HG03025 (cell line): ENCODE measurements around the gene LURAP1L.

ENCODE experiments used
- ATAC-seq: cut with Tn5 transposase; IDR thresholded peaks from one replicate; pipeline ENCODE4 v1.9.1; 2021; ENCODE audit warnings: mild to moderate bottlenecking, moderate library complexity; ENCODE audit not compliant: unreplicated experiment, low FRiP score

The LURAP1L gene, protein sequence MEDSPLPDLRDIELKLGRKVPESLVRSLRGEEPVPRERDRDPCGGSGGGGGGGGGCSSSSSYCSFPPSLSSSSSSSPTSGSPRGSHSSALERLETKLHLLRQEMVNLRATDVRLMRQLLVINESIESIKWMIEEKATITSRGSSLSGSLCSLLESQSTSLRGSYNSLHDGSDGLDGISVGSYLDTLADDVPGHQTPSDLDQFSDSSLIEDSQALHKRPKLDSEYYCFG

GRCh38 chr9:12774861-12775678 is at the start of gene LURAP1L:
TSS of gene LURAP1L (plus strand) at chr9:12775020. CDS start at chr9:12775716, 696 bp downstream.
- ATAC-seq, result no peak

GRCh38 chr9:12726795-12727194 is 48.0 kb upstream of the LURAP1L start:
- ATAC-seq, result no peak

DNA sequence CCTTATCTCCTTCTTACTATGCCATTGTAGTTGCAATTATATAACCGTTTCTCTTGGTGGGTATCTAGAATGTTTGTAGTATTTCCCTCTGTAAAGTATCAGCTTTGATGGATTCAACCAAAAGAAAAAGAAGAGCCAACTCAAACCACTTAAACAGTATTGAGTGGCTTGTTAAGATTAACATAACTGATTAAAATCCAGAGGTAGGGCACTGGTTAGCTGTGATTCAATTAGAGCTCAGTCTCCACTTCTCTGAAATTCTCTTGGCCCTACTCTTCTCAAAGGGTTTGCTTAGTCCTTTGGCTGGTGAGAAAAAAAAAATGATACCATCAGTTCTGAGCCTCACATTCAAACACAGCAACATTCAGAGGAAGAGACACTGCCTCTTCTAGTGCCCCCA is 44.6 kb upstream of the LURAP1L start:
- ATAC-seq, result no peak

- no peak for ATAC-seq
These were observed 43.9 kb upstream of the LURAP1L start for GRCh38 chr9:12730927-12731326.

- ATAC-seq, result no peak
These were observed 41.8 kb upstream of the LURAP1L start for GRCh38 chr9:12732971-12733370.

DNA sequence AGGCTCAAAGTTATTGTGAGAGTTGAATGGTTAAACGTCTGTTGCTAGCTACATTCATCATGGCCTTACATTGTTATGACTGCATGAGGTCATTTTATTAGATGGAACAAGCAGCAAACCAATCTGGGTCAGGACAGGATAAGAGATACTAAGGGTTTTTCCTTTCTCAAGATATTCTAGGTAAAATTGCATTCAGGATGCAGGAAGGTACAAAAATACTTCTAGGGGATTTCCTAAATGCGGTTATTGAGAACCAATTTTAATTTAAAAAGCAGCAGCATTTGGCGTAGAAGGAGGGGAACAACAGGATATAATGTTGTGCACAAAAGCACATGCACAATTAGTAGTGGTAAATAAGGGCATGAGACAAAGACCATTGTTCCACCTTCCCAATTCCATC is 39.2 kb upstream of the LURAP1L start:
- ATAC-seq, result no peak

DNA sequence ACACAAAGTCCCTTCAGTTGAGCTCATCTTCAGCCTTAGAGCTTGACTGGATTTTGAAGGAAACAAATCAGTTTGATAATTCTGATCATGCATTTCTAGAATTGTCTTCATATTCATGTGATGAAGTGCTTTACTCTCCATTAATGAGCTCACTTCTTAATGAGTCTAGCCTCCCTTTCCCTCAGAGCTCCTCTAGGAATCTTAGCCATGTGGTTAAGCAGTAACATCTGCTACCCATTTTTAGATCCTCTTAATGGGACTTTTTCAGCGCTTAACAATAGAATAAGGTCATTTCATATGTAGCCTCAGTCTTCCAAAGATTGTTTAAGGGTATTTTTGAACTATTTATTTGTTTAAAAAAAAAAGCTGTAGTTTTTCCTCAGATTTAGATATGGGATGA is 36.9 kb upstream of the LURAP1L start:
- no peak for ATAC-seq

- no peak for ATAC-seq
These were observed 35.7 kb upstream of the LURAP1L start for GRCh38 chr9:12739014-12739652.

GRCh38 chr9:12740845-12741244 is 34.0 kb upstream of the LURAP1L start:
- no peak for ATAC-seq

DNA sequence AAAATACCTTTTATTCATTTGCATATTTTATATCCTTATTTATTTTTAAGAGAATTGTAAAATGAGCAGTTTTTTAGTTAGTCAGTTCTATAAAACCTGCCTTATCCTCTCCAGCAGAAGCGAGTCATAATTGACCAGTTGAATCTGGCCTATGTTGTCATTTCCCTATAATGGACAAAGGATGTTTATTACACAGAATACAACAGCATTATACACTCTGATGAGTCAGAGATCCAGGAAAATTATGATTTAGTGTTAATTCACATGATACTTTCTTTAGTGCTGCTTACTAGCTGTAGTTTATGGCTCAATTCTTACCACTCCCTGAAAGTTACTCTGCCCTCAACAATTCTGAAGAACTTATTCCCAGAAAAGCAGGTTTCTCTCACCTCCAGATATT is 26.8 kb upstream of the LURAP1L start:
- ATAC-seq, result no peak

- no peak for ATAC-seq
These were observed 25.9 kb upstream of the LURAP1L start for GRCh38 chr9:12748954-12749353.

DNA sequence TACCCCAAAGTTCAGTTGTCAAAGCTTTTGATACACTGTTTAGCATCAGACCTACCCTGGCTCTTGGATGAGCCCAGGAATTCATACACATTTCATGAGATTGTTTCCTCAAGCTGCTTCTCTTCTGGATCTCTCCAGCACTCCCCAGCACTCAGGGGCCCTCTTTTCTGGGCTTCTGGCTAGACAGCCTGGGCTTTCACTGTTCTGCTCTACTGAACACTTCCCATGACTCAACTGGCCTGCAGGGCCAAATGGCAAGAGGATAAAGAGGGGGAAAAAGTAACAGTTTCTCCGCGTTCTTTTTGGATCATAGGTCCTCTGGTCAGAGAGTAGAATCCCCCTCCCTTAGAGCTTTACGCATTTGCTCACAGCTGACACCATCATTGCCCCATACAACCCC is 20.9 kb upstream of the LURAP1L start:
- ATAC-seq, result no peak

GRCh38 chr9:12759761-12760160 is 15.1 kb upstream of the LURAP1L start:
- ATAC-seq, result no peak

DNA sequence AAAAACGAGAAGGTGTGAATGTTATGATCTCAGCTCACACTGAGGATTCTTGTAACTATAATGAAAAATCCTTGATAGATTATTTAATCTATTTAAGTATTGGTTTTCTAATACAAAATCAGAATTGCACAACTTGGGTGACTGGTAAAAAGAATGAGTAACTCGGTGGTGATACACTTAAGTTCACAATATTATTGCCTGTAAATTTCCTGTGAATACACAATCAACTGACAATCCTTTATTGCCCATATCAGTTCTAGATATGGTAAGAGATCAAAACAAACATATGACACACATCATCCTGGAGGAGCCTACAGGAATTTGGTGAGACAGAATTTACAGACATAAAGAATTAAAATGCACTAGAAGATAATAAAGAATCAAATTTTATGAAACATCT is 14.1 kb upstream of the LURAP1L start:
- ATAC-seq, result no peak

DNA sequence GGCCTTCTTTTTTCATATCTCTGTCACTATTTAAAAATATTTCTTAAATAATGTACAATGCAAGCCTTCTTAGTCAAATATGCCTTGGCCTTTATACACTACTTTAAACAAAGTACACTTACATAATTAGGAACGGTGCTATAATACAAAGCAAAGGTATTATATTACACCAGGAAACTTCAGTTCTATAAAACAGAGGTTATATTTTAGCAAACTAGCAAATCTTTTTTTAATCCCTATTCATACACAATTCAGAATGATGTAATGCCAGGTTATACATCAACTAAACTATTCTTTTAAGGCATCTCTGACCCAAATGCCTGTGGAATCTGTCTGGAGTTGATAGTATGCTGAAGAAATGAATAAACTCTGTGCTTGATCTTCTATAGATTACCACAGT is 10.7 kb upstream of the LURAP1L start:
- ATAC-seq, result no peak

DNA sequence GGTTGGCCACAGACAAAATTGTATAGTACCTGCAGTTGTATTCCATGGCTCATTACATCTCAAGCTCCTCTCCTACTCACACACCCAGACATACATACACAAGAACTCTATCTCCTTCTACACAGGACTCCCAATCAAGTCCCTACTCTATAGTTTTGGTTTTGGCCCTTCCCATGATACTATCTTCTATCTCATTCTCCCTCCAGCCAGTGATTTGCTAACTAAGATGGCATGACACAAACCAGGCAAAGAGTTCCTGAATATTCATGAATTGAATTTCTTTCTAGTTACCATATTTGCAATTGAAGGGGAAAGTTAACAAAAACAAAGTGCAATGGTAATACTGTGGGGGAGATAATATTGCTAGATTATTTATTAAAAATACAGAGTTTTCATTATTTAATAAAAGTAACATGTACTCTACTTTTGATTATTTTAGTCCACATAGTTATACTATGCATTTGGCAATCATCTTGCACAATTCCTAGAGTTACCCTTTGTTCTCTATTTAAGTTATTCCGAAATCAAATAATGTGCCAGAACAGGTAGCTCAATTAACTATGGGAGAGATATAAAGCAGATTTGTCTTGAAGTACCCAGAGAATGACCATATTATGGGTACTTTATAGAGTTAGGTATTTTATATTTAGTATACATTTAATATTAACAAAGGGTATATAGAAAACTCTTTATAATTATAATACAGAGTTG is 9.6 kb upstream of the LURAP1L start:
- ATAC-seq, result no peak

GRCh38 chr9:12766357-12766756 is 8.5 kb upstream of the LURAP1L start:
- ATAC-seq, result no peak

- no peak for ATAC-seq
These were observed 4.6 kb upstream of the LURAP1L start for GRCh38 chr9:12770261-12770660.

DNA sequence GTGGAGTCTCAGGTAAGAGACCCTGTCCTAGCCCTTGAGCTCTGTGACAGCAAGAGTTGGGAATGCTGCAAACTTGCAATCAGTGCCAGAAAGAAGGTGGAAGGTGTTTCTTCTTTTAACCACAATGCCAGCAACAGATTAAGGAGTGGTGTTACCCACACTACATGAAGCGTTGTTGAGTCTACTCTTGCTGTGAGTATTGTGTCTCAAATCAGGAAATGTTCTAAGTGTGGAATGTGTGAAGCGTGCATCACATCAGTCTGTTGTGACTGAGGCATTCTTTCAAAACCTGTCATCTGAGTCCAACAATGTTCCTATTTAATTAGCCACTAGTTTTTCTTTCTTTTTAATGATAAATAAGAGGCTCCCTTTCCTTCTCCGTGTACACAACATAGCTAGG is 2.9 kb upstream of the LURAP1L start:
- no peak for ATAC-seq

DNA sequence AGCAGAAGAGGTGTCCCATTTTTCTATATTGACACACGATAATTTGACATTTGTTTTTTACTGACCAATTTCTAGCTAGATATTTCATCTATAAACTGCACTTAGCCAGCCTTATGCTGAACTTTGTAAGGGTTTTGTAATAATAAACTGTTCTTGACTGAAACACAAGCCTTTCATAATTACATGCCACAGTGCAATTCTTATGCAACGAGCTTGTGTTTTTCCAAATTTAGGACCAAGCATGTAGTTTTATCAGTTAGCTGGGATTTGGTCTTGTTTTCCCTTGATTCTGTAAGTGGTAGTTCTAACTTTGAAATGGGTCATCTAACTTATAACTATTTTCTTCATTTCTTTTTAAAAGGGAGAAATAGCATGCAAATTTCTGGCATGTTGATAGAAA is 1.3 kb upstream of the LURAP1L start:
- ATAC-seq, result no peak
